Caki2 (cell line): ENCODE measurements around the gene ANKZF1. TPM values are rescaled to one million over a fixed set of nuclear protein-coding genes. Genes with fewer than 3 reads are reported as not detected.

Experiments used
- DNase-seq: peaks from one replicate; pipeline ENCODE4 v3.0.0-alpha.2; 2015; ENCODE audit warnings: low read depth
- in situ Hi-C: cut with HindIII; loops from 2 replicates; pipeline ENCODE4 v1.10.0; 2016; ENCODE audit warnings: low sequenced_read_pairs, low pct_unique_long_range_greater_than_20kb, mixed read lengths
- total RNA-seq: library from RNA; depleted of rRNA; stranded (reverse); fragments of >200 nt; shearing (Covaris generic); gene quantifications from 2 replicates; pipeline ENCODE4 v1.2.3, GENCODE V29; 2014; ENCODE audit warnings: low replicate concordance

The ANKZF1 gene
- total RNA-seq, 1 experiment from 2014 or later: 45.6 TPM

GRCh38 chr2:219207134-219207883, 22.3 kb upstream of the ANKZF1 start:
- in situ Hi-C loops: no loop called here
- DNase-seq: no peak

- in situ Hi-C loops: no loop called here
- no peak for DNase-seq
Observed at GRCh38 chr2:219207884-219208740, 21.5 kb upstream of the ANKZF1 start.

GRCh38 chr2:219209236-219210195, 20.1 kb upstream of the ANKZF1 start:
- in situ Hi-C loops: no loop called here
- DNase-seq: no peak

GRCh38 chr2:219210196-219210885, 19.3 kb upstream of the ANKZF1 start:
- no peak for DNase-seq
- in situ Hi-C loops: no loop called here

GRCh38 chr2:219210886-219211362, 18.7 kb upstream of the ANKZF1 start:
- no peak for DNase-seq
- in situ Hi-C loops: no loop called here

GRCh38 chr2:219213026-219213415, 16.6 kb upstream of the ANKZF1 start:
- in situ Hi-C loops: no loop called here
- no peak for DNase-seq

GRCh38 chr2:219213486-219214071, 16.0 kb upstream of the ANKZF1 start:
- in situ Hi-C loops: no loop called here
- DNase-seq: no peak

GRCh38 chr2:219214141-219214540, 15.5 kb upstream of the ANKZF1 start:
- in situ Hi-C loops: no loop called here
- no peak for DNase-seq

GRCh38 chr2:219214786-219215185, 14.8 kb upstream of the ANKZF1 start:
- in situ Hi-C loops: no loop called here
- no peak for DNase-seq

- in situ Hi-C loops: no loop called here
Observed at GRCh38 chr2:219215871-219216534, 13.6 kb upstream of the ANKZF1 start.

GRCh38 chr2:219216535-219216915, 13.1 kb upstream of the ANKZF1 start:
- no peak for DNase-seq
- in situ Hi-C loops: no loop called here

More at GRCh38 chr2:219215871-219216534, 13.6 kb upstream of the ANKZF1 start:
- no peak for DNase-seq

GRCh38 chr2:219218217-219218731, 11.3 kb upstream of the ANKZF1 start:
- DNase-seq: peak; percentile 77
- in situ Hi-C loops: no loop called here

- in situ Hi-C loops: no loop called here
- DNase-seq: peak; percentile 91
Observed at GRCh38 chr2:219218732-219219701, 10.6 kb upstream of the ANKZF1 start, which contains the start of gene ABCB6. TSS of gene ABCB6 (minus strand) at chr2:219218958. CDS start at chr2:219218673, 285 bp downstream.

- DNase-seq: no peak
Observed at GRCh38 chr2:219219784-219220532, 9.6 kb upstream of the ANKZF1 start.

More at GRCh38 chr2:219219784-219220532, 9.6 kb upstream of the ANKZF1 start:
- in situ Hi-C loops: no loop called here
